HS-5 (cell line): ENCODE measurements around the gene TPRG1.

Experiments
- DNase-seq: peaks from one replicate; pipeline ENCODE4 v3.0.0-alpha.2; 2012; ENCODE audit warnings: low read depth

TPRG1 gene

GRCh38 chr3:189232790-189233189 lies 61.0 kb downstream of the TPRG1 start:
- DNase-seq = no peak

GRCh38 chr3:189233225-189233858 lies 61.6 kb downstream of the TPRG1 start:
- DNase-seq = peak; percentile 47

GRCh38 chr3:189235214-189235613 lies 63.4 kb downstream of the TPRG1 start:
- DNase-seq = no peak

- DNase-seq = no peak
Observed at GRCh38 chr3:189236352-189236751, 64.6 kb downstream of the TPRG1 start.

- no peak for DNase-seq
Observed at GRCh38 chr3:189237526-189237925, 65.8 kb downstream of the TPRG1 start.

- no peak for DNase-seq
Observed at GRCh38 chr3:189238071-189238470, 66.3 kb downstream of the TPRG1 start.

- no peak for DNase-seq
Observed at GRCh38 chr3:189239616-189240015, 67.8 kb downstream of the TPRG1 start.

- no peak for DNase-seq
Observed at GRCh38 chr3:189249987-189250386, 78.2 kb downstream of the TPRG1 start.

- DNase-seq = no peak
Observed at GRCh38 chr3:189258261-189258660, 86.5 kb downstream of the TPRG1 start.

- no peak for DNase-seq
Observed at GRCh38 chr3:189260556-189261493, 89.1 kb downstream of the TPRG1 start.

- no peak for DNase-seq
Observed at GRCh38 chr3:189262746-189263145, 91.0 kb downstream of the TPRG1 start.

- no peak for DNase-seq
Observed at GRCh38 chr3:189267981-189268613, 96.3 kb downstream of the TPRG1 start.

- DNase-seq = no peak
Observed at GRCh38 chr3:189269365-189269764, 97.6 kb downstream of the TPRG1 start.

- peak; percentile 54 for DNase-seq
Observed at GRCh38 chr3:189270248-189270832, 98.6 kb downstream of the TPRG1 start.

GRCh38 chr3:189272500-189273119 lies 100.8 kb downstream of the TPRG1 start:
- no peak for DNase-seq

GRCh38 chr3:189273736-189274135 lies 102.0 kb downstream of the TPRG1 start:
- no peak for DNase-seq

GRCh38 chr3:189275182-189275581 lies 103.4 kb downstream of the TPRG1 start:
- no peak for DNase-seq

- DNase-seq = no peak
Observed at GRCh38 chr3:189275852-189276251, 104.1 kb downstream of the TPRG1 start.

- DNase-seq = peak; percentile 81
Observed at GRCh38 chr3:189276444-189277219, 104.9 kb downstream of the TPRG1 start.

GRCh38 chr3:189277711-189278110 lies 105.9 kb downstream of the TPRG1 start:
- DNase-seq = no peak

- no peak for DNase-seq
Observed at GRCh38 chr3:189278221-189278620, 106.5 kb downstream of the TPRG1 start.
